Gastrocnemius medialis (tissue), 4 donors: Measurements from ENCODE around the gene GLIS2.

Experiments
- CTCF ChIP-seq, 5 experiments: fragments of 450-650 bp in 3 of 5; fragments of 200-600 bp in 2 of 5; sonication (generic) in 2 of 5; IDR thresholded peaks in 4 of 5; conservative IDR thresholded peaks in 1 of 5; 1 replicate in 4 of 5; 2 replicates in 1 of 5; pipeline ENCODE4 v1.5.1; 2016 to 2019; ENCODE audit warnings: antibody characterized with exemption in 5 of 5, mild to moderate bottlenecking in 3 of 5, moderate library complexity in 3 of 5
- POLR2A ChIP-seq, 2 donors: fragments of 450-650 bp; IDR thresholded peaks; one replicate each; pipeline ENCODE4 v1.6.1; 2017; ENCODE audit warnings: antibody characterized with exemption in 2 of 2, mild to moderate bottlenecking in 2 of 2, moderate library complexity in 2 of 2

GRCh38 chr16:4385066-4385788 lies 69.4 kb downstream of the GLIS2 start:
- no peak for TF ChIP-seq POLR2A (IDR thresholded peaks at IDR 0.05)
- TF ChIP-seq CTCF (IDR thresholded peaks at IDR 0.05 in 4 of 5, conservative IDR thresholded peaks at IDR 0.05 in 1 of 5) = no peak
